ENCODE measurements around the gene POPDC2.
A peak's percentile ranks its signal among the peaks of the same experiment; 100 is the strongest.

Gene POPDC2

GRCh38 chr3:119630128-119630879 is 30.1 kb downstream of the POPDC2 start:
- peak overlapping the region in 3 of 11 experiments; percentile 34 to 50 (median 48); a peak in 5 of 22 replicates for H3K27ac ChIP-seq
- no peak overlapping the region for H3K4me3 ChIP-seq
- no peaks in the 10 kb centered on the region for H3K9me3 ChIP-seq (replicated peaks in 1 of 11)
- TF ChIP-seq Cebpa-rat (IDR thresholded peaks at IDR 0.05): no peak
- H3K27me3 ChIP-seq: no peaks in the 10 kb centered on the region
- peaks cover 0 to 93% (median 7%) of the 10 kb centered on the region in 10 experiments; a peak in 11 of 20 replicates for H3K4me1 ChIP-seq
- H3K9ac ChIP-seq: peak overlapping the region in 1 of 11 experiments; percentile 21; a peak in 2 of 22 replicates
- H3K4me2 ChIP-seq: peak overlapping the region in 7 of 11 experiments; percentile 5 to 86 (median 62); a peak in 11 of 22 replicates
- H3K36me3 ChIP-seq: no peaks in the 10 kb centered on the region
- no peaks in the 10 kb centered on the region for H4K20me1 ChIP-seq

- Histone ChIP-seq H3K4me2 (peak overlapping the region in 3 of 11 experiments; percentile 75 to 86 (median 80); a peak in 6 of 22 replicates), H4K20me1 (no peaks in the 10 kb centered on the region), H3K27ac (peak overlapping the region in 3 of 11 experiments; percentile 34 to 76 (median 74); a peak in 5 of 22 replicates), H3K27me3 (no peaks in the 10 kb centered on the region), H3K9ac (no peak overlapping the region), H3K9me3 (replicated peaks in 1 of 11) (no peaks in the 10 kb centered on the region), H3K36me3 (no peaks in the 10 kb centered on the region), H3K4me1 (peaks cover 0 to 97% (median 7%) of the 10 kb centered on the region in 10 experiments; a peak in 11 of 20 replicates), H3K4me3 (no peak overlapping the region)
- no peak for TF ChIP-seq Cebpa-rat (IDR thresholded peaks at IDR 0.05)
Observed at GRCh38 chr3:119628816-119629445, 31.5 kb downstream of the POPDC2 start.

- Histone ChIP-seq H3K27me3 (no peaks in the 10 kb centered on the region), H3K9ac (no peak overlapping the region)
Observed at GRCh38 chr3:119628390-119628789, 32.0 kb downstream of the POPDC2 start.

GRCh38 chr3:119627461-119627860 is 32.9 kb downstream of the POPDC2 start:
- Histone ChIP-seq H3K27me3 (no peaks in the 10 kb centered on the region), H3K4me1 (peaks cover 0 to 87% (median 7%) of the 10 kb centered on the region in 10 experiments; a peak in 11 of 20 replicates), H3K36me3 (no peaks in the 10 kb centered on the region), H3K27ac (peak overlapping the region in 5 of 11 experiments; percentile 13 to 76 (median 53); a peak in 9 of 22 replicates), H3K9ac (peak overlapping the region in 2 of 11 experiments; percentile 41 to 52; a peak in 2 of 22 replicates), H3K4me2 (peak overlapping the region in 4 of 11 experiments; percentile 43 to 86 (median 78); a peak in 8 of 22 replicates), H3K4me3 (no peak overlapping the region), H3K9me3 (replicated peaks in 1 of 11) (no peaks in the 10 kb centered on the region), H4K20me1 (no peaks in the 10 kb centered on the region)
- TF ChIP-seq Cebpa-rat (IDR thresholded peaks at IDR 0.05): no peak

More at GRCh38 chr3:119628390-119628789, 32.0 kb downstream of the POPDC2 start:
- H3K4me3 ChIP-seq: no peak overlapping the region
- no peaks in the 10 kb centered on the region for H3K36me3 ChIP-seq
- peak overlapping the region in 3 of 11 experiments; percentile 75 to 86 (median 80); a peak in 6 of 22 replicates for H3K4me2 ChIP-seq
- H3K9me3 ChIP-seq (replicated peaks in 1 of 11): no peaks in the 10 kb centered on the region
- H3K4me1 ChIP-seq: peaks cover 0 to 95% (median 7%) of the 10 kb centered on the region in 10 experiments; a peak in 11 of 20 replicates
- H3K27ac ChIP-seq: peak overlapping the region in 3 of 11 experiments; percentile 53 to 76 (median 74); a peak in 4 of 22 replicates
- no peak for TF ChIP-seq Cebpa-rat (IDR thresholded peaks at IDR 0.05)
- H4K20me1 ChIP-seq: no peaks in the 10 kb centered on the region

GRCh38 chr3:119626196-119626595 is 34.2 kb downstream of the POPDC2 start:
- peak overlapping the region in 2 of 11 experiments; percentile 74 to 76; a peak in 2 of 22 replicates for H3K27ac ChIP-seq
- no peak for TF ChIP-seq Cebpa-rat (IDR thresholded peaks at IDR 0.05)
- no peaks in the 10 kb centered on the region for H3K27me3 ChIP-seq
- no peak overlapping the region for H3K4me3 ChIP-seq
- H3K4me2 ChIP-seq: peak overlapping the region in 3 of 11 experiments; percentile 75 to 86 (median 80); a peak in 6 of 22 replicates
- H3K9me3 ChIP-seq (replicated peaks in 1 of 11): no peaks in the 10 kb centered on the region
- H3K36me3 ChIP-seq: no peaks in the 10 kb centered on the region
- peaks cover 0 to 84% (median 7%) of the 10 kb centered on the region in 10 experiments; a peak in 11 of 20 replicates for H3K4me1 ChIP-seq
- H4K20me1 ChIP-seq: no peaks in the 10 kb centered on the region
- no peak overlapping the region for H3K9ac ChIP-seq

GRCh38 chr3:119625451-119626153 is 34.8 kb downstream of the POPDC2 start:
- Histone ChIP-seq H3K9ac (no peak overlapping the region), H3K36me3 (no peaks in the 10 kb centered on the region), H4K20me1 (no peaks in the 10 kb centered on the region), H3K4me1 (peaks cover 0 to 79% (median 4%) of the 10 kb centered on the region in 10 experiments; a peak in 11 of 20 replicates), H3K4me2 (peak overlapping the region in 3 of 11 experiments; percentile 75 to 86 (median 80); a peak in 5 of 22 replicates), H3K27ac (0 out of 22 replicates have a peak overlapping the region, but pooled peaks of 1 of the 11 experiments have one; percentile 8), H3K27me3 (no peaks in the 10 kb centered on the region), H3K4me3 (no peak overlapping the region), H3K9me3 (replicated peaks in 1 of 11) (no peaks in the 10 kb centered on the region)
- TF ChIP-seq Cebpa-rat (IDR thresholded peaks at IDR 0.05): no peak

- no peaks in the 10 kb centered on the region for H3K27me3 ChIP-seq
- H3K4me1 ChIP-seq: peaks cover 0 to 64% (median 0%) of the 10 kb centered on the region in 10 experiments; a peak in 9 of 20 replicates
- no peaks in the 10 kb centered on the region for H3K9me3 ChIP-seq (replicated peaks in 1 of 11)
- no peaks in the 10 kb centered on the region for H3K36me3 ChIP-seq
- TF ChIP-seq Cebpa-rat (IDR thresholded peaks at IDR 0.05): no peak
- H3K9ac ChIP-seq: no peak overlapping the region
- H3K4me3 ChIP-seq: no peak overlapping the region
- peak overlapping the region in 1 of 11 experiments; percentile 4; a peak in 1 of 22 replicates for H3K4me2 ChIP-seq
- H3K27ac ChIP-seq: no peak overlapping the region
- H4K20me1 ChIP-seq: no peaks in the 10 kb centered on the region
Observed at GRCh38 chr3:119624002-119624720, 36.2 kb downstream of the POPDC2 start.

GRCh38 chr3:119620899-119621298 is 39.5 kb downstream of the POPDC2 start:
- Histone ChIP-seq H3K27me3 (no peaks in the 10 kb centered on the region), H3K36me3 (no peaks in the 10 kb centered on the region), H3K9me3 (replicated peaks in 1 of 11) (no peaks in the 10 kb centered on the region), H3K4me2 (no peak overlapping the region), H3K4me3 (no peak overlapping the region), H3K4me1 (peaks cover 0 to 32% (median 0%) of the 10 kb centered on the region in 10 experiments; a peak in 4 of 20 replicates), H3K9ac (no peak overlapping the region), H4K20me1 (no peaks in the 10 kb centered on the region), H3K27ac (no peak overlapping the region)
- no peak for TF ChIP-seq Cebpa-rat (IDR thresholded peaks at IDR 0.05)

All from BLaER1 treated with 17β-estradiol and CSF1 and Interleukin-3, amounts not matched to agents 10 nM and 100 nM (cell line).